HEK293 (cell line): ENCODE results near the gene RSPH3.
"Not testable (repeated sequence)": the region's sequence is repeated elsewhere in the genome, so short reads cannot be mapped to it uniquely, and the experiment has no call there.

Experiments
- CTCF ChIA-PET: fragments of 350-600 bp; formaldehyde crosslinking; extraction: SDS; loops from one replicate; lab custom pipeline; 2021; ENCODE audit warnings: antibody characterized with exemption; lab: Yijun Ruan, JAX
- POLR2A ChIA-PET: fragments of 300-600 bp; formaldehyde crosslinking; extraction: SDS; loops from one replicate; lab custom pipeline; 2020; ENCODE audit warnings: antibody characterized with exemption, inconsistent platforms; lab: Yijun Ruan, JAX
- H3K27ac ChIP-seq: fragments of 200-500 bp; sonication (Bioruptor generic); 2 replicates; pipeline ENCODE4 v1.5.1; 2014; ENCODE audit warnings: low read depth, low read length, control low read depth, inconsistent platforms; ENCODE audit errors: extremely low read depth
- H3K36me3 ChIP-seq, 2 experiments: fragments of 200-500 bp in 1 of 2; sonication (Bioruptor generic) in 1 of 2; 1 replicate in 1 of 2; 2 replicates in 1 of 2; pipeline ENCODE4 v1.5.1; 2014 to 2017; ENCODE audit warnings: inconsistent platforms in 2 of 2, low read length in 2 of 2; ENCODE audit not compliant: control insufficient read depth in 2 of 2, insufficient read depth in 1 of 2
- H3K4me1 ChIP-seq: fragments of 200-500 bp; sonication (Bioruptor generic); 2 replicates; pipeline ENCODE4 v1.5.1; 2014; ENCODE audit warnings: mild to moderate bottlenecking, low read length, inconsistent platforms; ENCODE audit not compliant: control insufficient read depth, insufficient read depth
- H3K4me3 ChIP-seq: 2 replicates; pipeline ENCODE4 v1.5.1; 2011; ENCODE audit warnings: low read depth, mild to moderate bottlenecking, control low read depth, low read length, moderate library complexity
- H3K9me3 ChIP-seq: fragments of 200-500 bp; sonication (Bioruptor generic); 2 replicates; pipeline ENCODE4 v1.5.1; 2014; ENCODE audit warnings: low read depth, low read length, inconsistent platforms; ENCODE audit not compliant: control insufficient read depth, insufficient read depth
- GLI4 ChIP-seq: fragments of 450-650 bp; formaldehyde crosslinking; IDR thresholded peaks from 2 replicates; pipeline ENCODE4 v1.5.1; 2016; ENCODE audit warnings: missing biosample characterization, missing genetic modification characterization
- PRDM10 ChIP-seq: fragments of 450-650 bp; formaldehyde crosslinking; IDR thresholded peaks from 2 replicates; pipeline ENCODE4 v1.5.1; 2016; ENCODE audit warnings: missing biosample characterization, missing genetic modification characterization
- ZBTB11 ChIP-seq: fragments of 450-650 bp; formaldehyde crosslinking; conservative IDR thresholded peaks from 2 replicates; pipeline ENCODE4 v1.5.1; 2016; ENCODE audit warnings: low read depth, missing biosample characterization, missing genetic modification characterization
- ZIC2 ChIP-seq: fragments of 450-650 bp; formaldehyde crosslinking; IDR thresholded peaks from 2 replicates; pipeline ENCODE4 v1.5.1; 2016; ENCODE audit warnings: missing biosample characterization, missing genetic modification characterization
- ZNF10 ChIP-seq: fragments of 450-650 bp; formaldehyde crosslinking; IDR thresholded peaks from 2 replicates; pipeline ENCODE4 v1.5.1; 2017; ENCODE audit warnings: missing biosample characterization, missing genetic modification characterization
- ZNF138 ChIP-seq: fragments of 450-650 bp; formaldehyde crosslinking; IDR thresholded peaks from 2 replicates; pipeline ENCODE4 v1.5.1; 2016; ENCODE audit warnings: missing biosample characterization, missing genetic modification characterization, borderline replicate concordance
- ZNF214 ChIP-seq: fragments of 450-650 bp; formaldehyde crosslinking; IDR thresholded peaks from 2 replicates; pipeline ENCODE4 v1.5.1; 2017; ENCODE audit warnings: missing biosample characterization, mild to moderate bottlenecking, missing genetic modification characterization, borderline replicate concordance
- ZNF335 ChIP-seq: fragments of 450-650 bp; formaldehyde crosslinking; conservative IDR thresholded peaks from 2 replicates; pipeline ENCODE4 v1.5.1; 2016; ENCODE audit warnings: missing biosample characterization, missing genetic modification characterization
- ZSCAN30 ChIP-seq: fragments of 450-650 bp; IDR thresholded peaks from 2 replicates; pipeline ENCODE4 v1.5.1; 2018; ENCODE audit warnings: missing biosample characterization, mild to moderate bottlenecking, missing genetic modification characterization, moderate library complexity

The RSPH3 gene

DNA sequence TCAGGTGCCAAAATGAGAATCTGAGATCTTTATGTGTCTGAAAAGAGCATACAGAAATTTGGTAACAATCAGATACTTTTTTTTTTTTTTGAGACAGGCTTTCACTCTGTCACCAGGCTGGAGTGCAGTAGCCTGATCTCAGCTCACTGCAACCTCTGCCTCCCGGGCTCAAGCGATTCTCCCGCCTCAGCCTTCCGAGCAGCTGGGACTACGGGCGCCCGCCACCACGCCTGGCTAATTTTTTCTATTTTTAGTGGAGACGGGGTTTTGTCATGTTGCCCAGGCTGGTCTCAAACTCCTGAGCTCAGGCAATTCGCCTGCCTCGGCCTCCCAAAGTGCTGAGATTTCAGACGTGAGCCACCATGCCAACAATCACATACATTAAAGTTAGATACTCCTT lies 38.3 kb upstream of the RSPH3 start:
- H3K27ac ChIP-seq, H3K4me3 ChIP-seq, H3K4me1 ChIP-seq: not testable (repeated sequence)
- 0 out of 2 replicates have a peak, but pooled peaks have one; percentile 14 for TF ChIP-seq ZNF335 (tag by site-specific recombination)
- TF ChIP-seq, all 188 proteins: peak for 1; not testable (repeated sequence) for 187
- not testable (repeated sequence) for H3K36me3 ChIP-seq, H3K9me3 ChIP-seq
- ChIA-PET CTCF (interaction anchor here (0.6 to 1.5 kb wide), 3 partner anchors 19 to 96 kb away, joined by 3 to 4 read pairs (median 3); no protein-coding TSS in a partner anchor), POLR2A (interaction anchor here (0.6 kb wide), 1 partner anchor 291 kb away, joined by 3 read pairs; no protein-coding TSS in a partner anchor)

GRCh38 chr6:159037756-159038290 lies 37.8 kb upstream of the RSPH3 start:
- no peak overlapping the region for H3K4me3 ChIP-seq
- no peaks in the 10 kb centered on the region for H3K9me3 ChIP-seq
- no peaks in the 10 kb centered on the region for H3K36me3 ChIP-seq
- no peak overlapping the region for H3K27ac ChIP-seq
- CTCF ChIA-PET: interaction anchor here (0.5 to 1.5 kb wide), 5 partner anchors 8 to 96 kb away, joined by 3 to 4 read pairs (median 3); no protein-coding TSS in a partner anchor
- no peaks in the 10 kb centered on the region for H3K4me1 ChIP-seq
- TF ChIP-seq ZNF138 (tag by site-specific recombination) (no peak), GLI4 (tag by site-specific recombination) (no peak), ZNF214 (tag by site-specific recombination) (no peak), ZNF10 (tag by site-specific recombination) (no peak), PRDM10 (0 out of 2 replicates have a peak, but pooled peaks have one; percentile 39), ZBTB11 (tag by site-specific recombination) (no peak)
- TF ChIP-seq, all 188 proteins: peak for 1
- POLR2A ChIA-PET: interaction anchor here (1.1 kb wide), 1 partner anchor 38 kb away, joined by 3 read pairs; the partner anchor contains the start of gene RSPH3

DNA sequence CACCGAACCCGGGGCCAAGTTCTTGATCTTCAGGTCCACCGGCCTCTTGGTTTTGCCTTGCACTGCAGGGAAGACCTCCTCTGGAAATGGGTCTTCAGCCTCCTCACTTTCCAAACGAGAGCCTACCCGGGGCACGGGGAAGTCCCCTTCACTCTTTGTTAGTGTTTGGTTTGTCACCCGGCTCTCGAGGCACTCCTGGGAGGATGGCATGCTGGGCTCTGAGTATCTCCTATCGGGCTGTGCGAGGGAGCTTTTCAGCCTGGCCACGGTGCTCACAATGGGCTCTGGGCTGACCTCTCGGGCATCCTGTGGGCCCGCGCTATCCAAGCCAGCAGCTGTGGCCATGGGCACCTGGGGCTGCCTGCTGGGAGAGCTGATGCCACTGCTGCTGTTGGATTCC lies 36.7 kb upstream of the RSPH3 start:
- no peaks in the 10 kb centered on the region for H3K36me3 ChIP-seq
- 0 out of 2 replicates have a peak, but pooled peaks have one; percentile 16 for TF ChIP-seq ZIC2 (tag by site-specific recombination)
- no peak for TF ChIP-seq ZSCAN30 (tag by site-specific recombination)
- no peak overlapping the region for H3K27ac ChIP-seq
- CTCF ChIA-PET: interaction anchor here (1.8 kb wide), 1 partner anchor 67 kb away, joined by 5 read pairs; no protein-coding TSS in a partner anchor
- no peaks in the 10 kb centered on the region for H3K4me1 ChIP-seq
- POLR2A ChIA-PET: interaction anchor here (1.1 kb wide), 1 partner anchor 37 kb away, joined by 3 read pairs; the partner anchor contains the start of gene RSPH3
- H3K9me3 ChIP-seq: no peaks in the 10 kb centered on the region
- no peak overlapping the region for H3K4me3 ChIP-seq
